GM19023 (cell line): ENCODE data around the gene PNPT1.
"Not testable (repeated sequence)": the region's sequence is repeated elsewhere in the genome, so short reads cannot be mapped to it uniquely, and the experiment has no call there.

Experiments used
- ATAC-seq: cut with Tn5 transposase; IDR thresholded peaks from one replicate; pipeline ENCODE4 v1.9.1; 2021; ENCODE audit warnings: mild to moderate bottlenecking, moderate library complexity; ENCODE audit not compliant: unreplicated experiment

PNPT1 gene

DNA sequence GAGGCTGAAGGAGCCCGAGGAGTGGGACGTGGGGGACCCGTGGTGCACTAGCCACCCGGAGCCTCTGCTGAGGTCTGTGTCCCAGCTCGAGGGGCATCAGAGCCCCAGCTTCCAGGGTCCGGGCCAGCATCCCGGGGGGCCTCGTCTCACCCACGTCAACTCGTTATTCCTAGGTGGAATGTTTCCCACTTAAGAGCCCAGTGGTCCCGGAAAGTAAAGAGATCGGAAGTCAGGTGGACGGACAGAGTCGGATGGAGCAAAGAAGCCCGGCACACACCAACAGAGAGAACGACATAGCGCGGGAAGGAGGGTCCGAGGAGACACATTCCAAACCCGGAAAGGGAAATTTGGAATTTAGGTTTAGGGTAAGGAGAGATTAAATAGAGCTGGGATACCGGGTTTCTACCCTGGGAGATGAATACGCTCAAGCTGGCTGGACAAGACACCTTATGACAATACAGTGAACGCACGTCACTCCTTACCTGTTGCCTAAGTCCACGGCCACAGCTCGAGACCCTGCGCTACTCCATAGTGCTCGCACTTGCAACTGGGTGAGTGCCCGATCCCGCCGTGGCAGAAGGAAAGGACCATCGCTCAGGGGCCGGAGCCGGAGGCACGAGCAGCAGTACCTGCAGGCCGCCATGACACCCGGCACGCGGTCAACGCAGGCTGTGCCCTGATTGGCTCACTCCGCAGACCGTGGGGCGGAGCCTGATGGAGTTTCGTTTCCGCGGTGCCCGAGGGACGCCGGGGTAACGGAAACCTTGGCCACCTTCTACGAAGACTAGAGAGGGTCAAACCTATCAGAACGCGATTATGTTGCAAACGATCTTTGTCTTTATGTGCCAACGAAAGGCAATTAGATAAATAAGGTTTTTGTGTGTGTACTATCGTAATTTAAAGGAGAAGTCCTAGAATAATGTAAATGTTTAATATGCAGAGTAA, at the start of gene PNPT1:
PNPT1 (minus strand) TSS at position 664 of the 945 bp plus-strand sequence; CDS start at position 643, 21 bp downstream.
- peak; percentile 100 for ATAC-seq

DNA sequence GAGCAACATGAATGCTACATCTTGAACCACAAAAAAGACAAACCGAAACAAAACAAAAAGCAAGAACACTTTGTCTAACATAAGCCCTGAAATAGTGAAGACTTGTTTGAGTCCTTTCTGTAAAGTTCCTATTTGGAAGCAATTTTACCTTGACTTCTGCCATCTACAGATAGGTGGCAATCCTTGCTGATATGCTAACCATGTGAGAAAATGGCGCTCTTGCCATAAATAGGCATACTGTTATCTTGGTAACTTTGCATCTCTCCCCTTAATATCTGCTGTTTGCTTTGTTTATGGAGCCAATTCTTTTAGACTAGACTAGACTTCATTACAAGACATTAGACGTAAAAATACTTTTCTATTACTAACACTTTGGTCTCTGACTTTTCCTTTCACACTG, 49.4 kb upstream of the PNPT1 start:
- ATAC-seq = no peak

DNA sequence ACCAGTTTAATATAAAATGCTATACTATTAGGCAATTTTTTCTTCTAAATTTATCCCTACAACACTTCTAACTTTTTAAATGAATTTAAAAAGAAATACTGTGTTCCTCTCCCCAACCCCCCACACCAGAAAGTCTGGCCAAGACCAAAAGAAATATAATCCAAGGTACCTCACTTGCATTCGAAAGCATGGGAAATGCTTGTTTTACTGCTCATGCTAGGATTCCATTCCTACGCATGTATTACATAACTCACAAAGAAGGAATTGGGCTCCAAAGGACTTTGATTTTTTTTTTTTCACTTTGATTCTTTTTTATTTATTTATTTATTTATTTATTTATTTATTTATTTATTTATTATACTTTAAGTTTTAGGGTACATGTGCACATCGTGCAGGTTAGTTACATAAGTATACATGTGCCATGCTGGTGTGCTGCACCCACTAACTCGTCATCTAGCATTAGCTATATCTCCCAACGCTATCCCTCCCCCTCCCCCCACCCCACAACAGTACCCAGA, 42.4 kb upstream of the PNPT1 start:
- not testable (repeated sequence) for ATAC-seq

DNA sequence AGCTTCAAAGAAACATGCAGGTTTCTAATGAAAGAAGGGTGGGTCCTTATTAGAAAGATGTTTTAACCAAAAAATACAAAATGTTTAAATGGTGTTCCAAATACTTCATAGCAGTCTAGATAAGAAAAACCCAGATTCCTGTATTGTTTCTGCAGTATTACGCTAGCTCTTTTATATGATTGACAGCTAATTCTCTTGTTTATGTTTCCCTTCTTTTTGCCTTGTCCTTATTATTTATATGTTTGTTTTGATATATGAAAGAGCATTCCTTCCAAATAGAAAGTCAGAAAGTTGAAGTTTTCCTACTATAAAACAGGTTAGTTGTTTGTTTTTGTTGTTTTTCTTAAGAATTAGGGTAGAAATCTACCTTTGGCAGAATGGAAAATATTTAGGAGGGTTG, 41.1 kb upstream of the PNPT1 start:
- no peak for ATAC-seq

DNA sequence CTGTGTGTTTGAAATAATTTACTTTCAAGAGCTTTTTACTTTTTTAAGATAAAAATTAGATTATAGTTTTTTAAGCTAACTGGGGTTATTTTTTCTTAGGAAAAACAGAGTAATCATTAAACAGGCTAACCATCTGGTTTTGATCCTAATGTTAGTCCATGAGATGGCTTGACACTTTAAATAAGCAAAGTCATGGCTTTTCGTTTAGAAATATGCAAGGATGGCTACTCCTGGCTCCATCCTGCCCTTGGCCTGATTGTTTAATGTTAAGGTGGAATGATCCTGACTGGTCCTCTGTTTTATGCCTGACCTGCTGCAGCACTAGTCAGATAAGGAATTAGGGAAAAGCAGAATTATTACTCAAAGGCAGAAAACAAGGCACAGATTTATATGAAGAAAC, 39.7 kb upstream of the PNPT1 start:
- ATAC-seq = no peak

DNA sequence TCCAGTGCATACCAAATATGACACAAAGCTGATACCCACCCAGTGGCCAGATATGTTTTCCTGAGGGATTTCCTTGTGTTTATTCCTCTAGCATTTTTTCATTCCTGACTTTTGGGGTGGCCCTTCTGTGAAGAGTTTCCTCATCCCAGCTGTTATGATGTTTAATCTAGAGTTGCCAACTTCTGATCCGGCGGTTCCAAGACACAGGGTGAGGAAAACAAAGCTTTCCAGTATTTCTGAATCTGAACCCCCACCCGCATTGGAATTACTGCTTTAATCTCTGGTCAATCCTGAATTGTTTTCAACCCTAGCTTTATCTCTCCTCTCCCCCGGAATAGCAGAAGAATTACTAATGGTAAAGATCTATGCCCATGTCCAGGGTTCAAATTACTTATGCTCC, 39.2 kb upstream of the PNPT1 start:
- no peak for ATAC-seq

DNA sequence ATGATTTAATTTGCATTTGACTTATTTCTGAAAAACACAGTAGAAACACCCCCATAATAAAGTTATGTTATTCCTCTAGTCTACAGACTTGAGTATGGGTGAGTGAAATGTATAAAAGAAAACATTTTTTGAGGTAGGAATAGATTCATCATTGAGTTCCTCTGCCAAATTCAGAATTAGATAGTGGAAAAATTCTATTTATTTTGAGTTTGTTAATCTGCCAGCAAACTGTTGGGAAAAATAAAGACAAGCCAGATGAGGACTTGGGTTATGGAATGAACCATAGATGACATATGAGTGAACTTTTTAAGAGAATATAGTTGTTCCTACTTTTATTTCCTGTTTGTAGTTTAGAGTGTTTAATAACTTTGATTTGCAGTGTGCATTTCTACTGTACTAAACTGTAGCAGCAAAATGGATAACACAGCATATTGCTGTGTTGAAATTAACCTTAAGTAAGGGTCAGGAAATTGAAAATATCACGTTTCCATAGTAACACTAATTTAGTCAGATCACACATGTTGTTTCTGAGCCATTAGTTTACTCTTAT, 35.6 kb upstream of the PNPT1 start:
- no peak for ATAC-seq

DNA sequence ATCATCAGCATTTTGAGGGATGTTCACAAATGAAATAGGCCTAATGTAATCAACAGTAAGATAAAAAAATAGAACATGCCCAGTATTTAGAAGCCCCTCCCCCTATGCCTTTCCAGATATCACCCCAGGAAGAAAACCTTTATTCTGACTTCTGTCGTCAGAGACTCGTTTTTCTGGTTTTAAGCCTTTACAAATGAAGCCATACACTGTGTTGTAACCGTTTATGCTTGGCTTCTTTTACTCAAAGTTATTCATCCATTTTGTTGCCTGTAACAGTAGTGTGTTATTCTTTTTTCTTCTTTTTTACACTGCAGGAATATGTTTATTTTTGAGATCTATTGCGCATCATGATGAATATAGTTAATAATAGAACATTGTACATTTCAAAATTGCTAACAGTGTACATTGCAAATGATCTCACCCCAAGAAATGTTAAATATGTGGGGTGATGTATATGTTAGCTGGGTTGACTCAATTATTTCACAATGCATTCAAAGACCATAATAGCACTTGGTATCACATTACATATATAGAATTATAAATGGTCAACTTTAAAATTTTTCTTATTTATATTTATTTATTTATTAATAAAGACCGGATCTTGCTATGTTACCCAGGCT, 28.1 kb upstream of the PNPT1 start:
- ATAC-seq = no peak

DNA sequence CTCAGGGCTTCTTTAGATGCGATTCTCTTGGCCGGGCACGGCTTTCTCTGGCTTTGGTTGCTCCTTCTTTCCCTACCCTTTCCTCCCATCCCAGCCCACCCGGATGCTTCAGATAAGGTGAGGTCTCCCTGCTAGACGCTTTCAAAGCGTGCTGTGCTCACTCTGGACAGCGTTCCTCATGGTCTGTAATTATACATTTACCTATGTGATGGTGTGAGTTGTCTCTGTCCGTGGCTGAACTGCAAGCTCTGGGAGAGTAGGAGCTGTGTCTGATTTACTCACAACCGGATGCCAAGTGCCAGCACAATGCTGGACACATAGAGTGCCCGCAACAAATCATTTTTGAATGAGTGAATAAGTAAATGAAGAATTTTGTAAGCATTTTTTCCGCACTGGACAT, 26.8 kb upstream of the PNPT1 start:
- no peak for ATAC-seq

DNA sequence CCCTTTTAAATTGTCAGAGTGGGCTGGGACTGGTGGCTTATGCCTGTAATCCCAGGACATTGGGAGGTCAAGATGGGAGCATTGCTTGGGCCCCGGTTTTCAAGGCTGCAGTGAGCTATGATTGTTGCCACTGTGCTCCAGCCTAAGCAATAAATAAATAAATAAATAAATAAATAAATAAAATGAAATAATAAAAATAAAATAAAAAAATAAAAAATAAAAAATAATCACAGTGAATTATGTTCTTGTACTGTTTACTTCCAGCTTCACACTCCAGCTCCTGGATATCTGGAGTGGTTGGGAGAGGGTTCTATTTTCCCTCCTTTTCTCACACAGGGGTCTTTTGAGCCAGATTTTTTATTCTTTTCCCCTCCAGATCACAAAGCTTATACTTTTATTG, 26.2 kb upstream of the PNPT1 start:
- ATAC-seq = no peak

DNA sequence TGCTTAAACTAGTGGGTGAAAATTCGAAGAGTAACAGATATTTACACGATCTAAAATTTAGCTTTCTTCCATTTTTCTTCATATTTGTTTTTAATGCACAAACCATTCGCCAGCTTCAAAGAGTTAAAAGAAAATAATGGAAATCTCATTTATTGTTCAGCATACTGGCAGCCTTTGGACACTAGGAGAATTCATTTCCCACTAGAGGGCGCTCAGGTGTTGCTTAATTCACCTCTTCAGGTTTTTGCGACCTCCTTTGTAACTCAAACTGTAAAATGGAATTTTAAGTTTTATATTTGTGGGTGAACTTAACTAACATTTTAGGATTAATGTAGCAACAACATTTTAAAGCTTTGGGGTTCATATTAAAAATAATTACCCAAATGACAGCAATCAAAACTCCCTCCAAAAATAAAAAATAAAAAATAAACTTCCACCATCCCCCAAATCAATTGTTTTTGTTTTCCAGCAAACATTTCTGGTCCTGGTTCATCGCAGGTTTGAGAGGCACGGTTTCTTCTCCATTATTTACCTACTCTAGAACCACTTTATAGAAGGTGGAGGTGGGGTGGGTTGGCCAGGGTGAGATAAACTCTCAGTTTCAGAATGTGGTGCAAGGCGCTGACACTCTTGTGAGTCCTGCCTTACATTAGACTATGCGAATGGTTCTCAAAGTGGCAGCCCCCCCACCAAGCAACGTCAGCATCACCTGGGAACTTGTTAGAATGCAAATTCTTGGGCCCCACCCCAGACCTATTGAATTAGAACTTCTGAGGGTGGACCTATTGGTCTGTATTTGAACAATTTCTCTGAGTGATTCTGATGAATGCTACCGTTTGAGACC, 24.7 kb upstream of the PNPT1 start:
- ATAC-seq = peak; percentile 55

DNA sequence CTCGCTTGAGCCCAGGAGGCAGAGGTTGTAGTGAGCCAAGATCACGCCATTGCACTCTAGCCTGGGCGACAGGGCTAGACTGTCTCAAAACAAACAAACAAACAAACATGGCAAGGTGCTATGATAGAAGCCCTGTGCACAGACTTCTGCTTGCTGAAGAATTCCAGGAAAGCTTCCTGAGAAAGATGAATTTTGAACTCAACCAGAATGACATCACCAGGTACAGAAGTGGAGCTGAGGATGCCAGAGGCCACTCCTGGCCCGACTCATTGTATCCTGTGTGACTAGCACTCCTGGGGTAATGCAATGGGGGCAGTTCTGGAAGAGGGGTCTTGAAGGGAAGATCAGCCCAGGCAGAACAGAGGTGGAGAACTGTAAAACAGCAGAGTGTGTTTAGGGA, 22.0 kb upstream of the PNPT1 start:
- ATAC-seq = no peak

DNA sequence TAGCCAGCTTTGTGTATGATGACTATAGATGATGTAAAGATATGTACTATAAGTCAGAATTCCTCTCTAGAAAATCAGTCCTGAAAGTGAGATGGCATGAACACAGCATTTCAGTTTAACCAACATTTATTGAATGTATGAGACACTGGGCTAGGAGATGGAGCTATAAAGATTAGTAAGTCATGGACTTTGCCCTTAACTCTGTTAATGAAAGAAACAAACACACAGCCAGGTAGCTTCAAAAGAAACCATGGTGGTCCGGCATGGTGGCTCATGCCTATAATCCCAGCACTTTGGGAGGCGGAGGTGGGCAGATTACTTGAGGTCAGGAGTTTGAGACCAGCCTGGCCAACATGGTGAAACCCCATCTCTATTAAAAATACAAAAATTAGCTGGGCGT, 21.5 kb upstream of the PNPT1 start:
- ATAC-seq = not testable (repeated sequence)

DNA sequence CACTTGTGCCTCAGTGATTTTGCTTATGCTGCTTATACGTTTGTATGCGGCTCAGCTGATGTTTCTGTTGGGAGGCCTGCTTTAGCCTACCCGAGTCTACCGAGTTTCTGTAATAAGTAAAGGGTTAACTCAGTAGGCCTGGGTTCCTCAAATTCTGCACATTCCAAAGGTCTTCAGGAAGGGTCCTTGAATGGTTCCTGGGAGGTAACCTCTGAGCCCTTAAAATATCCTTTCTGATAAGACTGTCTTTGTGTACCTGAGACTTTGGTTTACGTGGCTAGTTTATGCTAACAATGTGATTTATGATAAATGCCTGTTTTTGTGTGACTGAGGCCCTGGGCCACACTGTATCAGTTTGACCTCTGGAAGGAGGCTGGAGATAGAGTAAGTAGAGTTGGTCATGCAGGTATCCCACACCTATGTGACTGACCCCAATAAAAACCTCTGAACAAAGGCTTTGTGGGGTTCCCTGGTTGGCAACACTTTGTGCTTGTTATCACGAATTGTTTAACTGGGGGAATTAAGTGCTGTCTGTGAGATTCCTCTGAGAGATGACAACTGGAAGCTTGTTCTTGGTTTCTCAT, 18.9 kb upstream of the PNPT1 start:
- no peak for ATAC-seq

DNA sequence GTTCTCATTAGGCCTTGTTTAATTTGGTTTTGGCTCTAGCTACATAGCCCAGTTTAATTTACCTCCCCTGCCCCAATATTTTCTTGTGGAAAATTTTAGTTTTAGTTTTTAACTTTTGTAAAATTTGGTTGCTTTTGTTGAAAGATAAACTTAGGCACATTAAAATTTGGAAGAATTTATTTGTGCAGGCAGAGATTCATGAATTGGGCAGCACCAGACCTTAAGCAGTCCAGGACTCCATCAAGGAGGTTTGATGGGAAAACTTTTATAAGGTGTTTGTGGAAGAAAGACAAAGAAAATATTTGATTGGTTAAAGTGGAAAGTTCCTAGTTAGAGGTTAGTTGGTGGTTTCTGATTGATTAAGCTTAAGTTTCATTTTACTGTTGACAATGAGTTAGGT, 16.4 kb upstream of the PNPT1 start:
- ATAC-seq = no peak

DNA sequence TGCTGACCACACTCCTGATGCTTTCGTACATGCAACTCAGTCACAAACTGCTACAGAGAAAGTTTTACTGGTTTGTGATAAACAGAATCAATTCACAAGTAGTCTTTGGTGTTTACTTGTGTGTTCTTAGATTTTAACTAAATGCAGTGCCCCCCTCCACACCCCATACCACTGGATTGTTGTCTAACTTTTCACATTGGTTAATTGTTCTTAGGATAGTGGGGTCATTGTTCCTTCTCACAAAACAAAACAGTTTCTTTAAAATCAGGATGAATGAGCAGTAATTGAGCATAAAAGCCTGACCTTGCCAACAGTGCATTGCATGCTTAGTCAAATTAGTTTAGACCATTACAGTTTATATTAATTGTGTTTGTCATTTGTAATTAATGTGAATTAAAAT, 14.1 kb upstream of the PNPT1 start:
- ATAC-seq = no peak

DNA sequence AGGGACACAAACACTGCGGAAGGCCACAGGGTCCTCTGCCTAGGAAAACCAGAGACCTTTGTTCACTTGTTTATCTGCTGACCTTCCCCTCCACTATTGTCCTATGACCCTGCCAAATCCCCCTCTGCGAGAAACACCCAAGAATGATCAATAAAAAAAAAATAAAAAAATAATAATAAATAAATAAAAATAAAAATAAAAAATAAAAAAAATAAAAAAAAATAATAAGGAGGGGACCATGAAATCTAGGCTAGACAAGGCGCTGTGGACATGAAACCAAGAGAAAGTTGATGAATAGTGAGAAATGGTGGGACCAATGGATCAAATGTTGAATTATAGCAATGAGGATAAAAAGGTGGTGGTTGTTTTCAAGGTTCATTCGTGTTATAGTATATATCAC, 12.6 kb upstream of the PNPT1 start:
- not testable (repeated sequence) for ATAC-seq

DNA sequence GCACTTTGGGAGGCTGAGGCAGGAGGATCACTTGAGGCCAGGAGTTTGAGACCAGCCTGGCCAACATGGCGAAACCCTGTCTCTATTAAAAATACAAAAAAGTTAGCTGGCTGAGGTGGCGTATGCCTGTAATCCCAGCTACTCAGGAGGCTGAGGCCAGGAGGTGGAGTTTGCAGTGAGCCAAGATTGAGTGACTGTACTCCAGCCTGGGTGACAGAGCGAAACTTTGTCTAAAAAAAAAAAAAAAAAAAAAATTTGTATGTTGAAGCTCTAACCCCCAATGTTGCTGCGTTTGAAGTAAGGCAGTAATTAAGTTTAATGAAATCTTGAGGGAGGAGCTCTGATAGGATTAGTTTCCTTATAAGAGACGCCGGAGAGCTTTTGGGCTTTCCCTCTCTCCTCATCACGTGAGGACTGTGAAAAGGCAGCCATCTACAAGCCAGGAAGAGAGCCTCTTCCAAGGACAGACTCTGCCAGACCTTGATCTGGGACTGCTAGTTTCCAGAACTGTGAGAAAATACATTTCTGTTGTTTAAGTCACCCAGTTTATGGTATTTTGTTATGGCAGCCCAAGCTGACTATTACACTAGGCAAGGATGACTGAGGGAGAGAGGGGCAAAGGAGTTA, 11.5 kb upstream of the PNPT1 start:
- ATAC-seq = no peak

DNA sequence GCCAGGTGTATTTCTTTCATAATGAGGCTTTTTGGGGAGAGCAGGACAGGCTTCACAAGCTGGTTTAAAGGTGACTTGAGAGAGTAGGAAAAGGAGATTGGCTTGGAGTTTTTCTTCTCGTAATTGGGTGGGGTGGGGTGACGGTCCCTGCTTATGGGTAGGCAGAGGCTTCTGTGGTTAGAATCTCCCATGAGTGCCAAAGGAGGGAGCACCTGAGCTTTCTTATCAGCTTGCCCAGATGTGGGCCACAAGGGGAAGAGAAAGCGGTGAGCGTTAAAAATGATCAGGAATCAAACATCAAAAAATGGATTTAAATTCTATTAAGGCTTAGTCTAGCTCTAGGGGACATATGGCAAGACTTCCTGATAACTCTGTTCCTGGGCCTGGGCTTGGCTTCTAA, 9.7 kb upstream of the PNPT1 start:
- no peak for ATAC-seq

DNA sequence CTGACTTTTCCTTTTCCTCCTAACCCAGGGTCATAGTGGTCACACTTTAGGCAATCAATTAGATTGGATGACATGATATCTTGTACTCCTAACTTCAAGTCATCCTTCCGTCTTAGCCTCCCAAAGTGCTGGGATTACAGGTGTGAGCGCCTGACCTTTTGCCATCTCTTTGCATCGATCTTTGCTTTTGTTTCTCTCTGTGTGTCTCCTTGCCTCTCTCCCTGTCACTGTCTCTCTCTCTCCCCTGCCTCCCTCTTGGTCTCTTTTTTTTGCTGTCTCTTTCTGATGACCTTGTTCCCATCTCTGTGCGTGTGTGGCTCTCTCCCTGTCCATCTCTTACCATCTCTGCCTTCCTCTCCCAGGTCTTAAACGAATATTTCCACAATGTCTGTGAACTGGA, 904 bp downstream of the PNPT1 start:
- peak; percentile 1 for ATAC-seq
